Trophoblast cell (in vitro differentiated cells and primary cell): Measurements from ENCODE around the gene ETS1.

Source experiments
- DNase-seq, 2 donors: peaks; one replicate each; pipeline ENCODE4 v3.0.0-alpha.2; 2016
- H2AFZ ChIP-seq: 2 replicates; pipeline ENCODE4 v1.6.1; 2013; ENCODE audit warnings: low read length, moderate library complexity, mild to moderate bottlenecking; ENCODE audit not compliant: insufficient read depth, poor library complexity
- H2AK5ac ChIP-seq: 2 replicates; pipeline ENCODE4 v1.6.1; 2013; ENCODE audit warnings: mild to moderate bottlenecking, low read length
- H2BK120ac ChIP-seq: 2 replicates; pipeline ENCODE4 v1.6.1; 2013; ENCODE audit warnings: low read length, mild to moderate bottlenecking, moderate library complexity; ENCODE audit not compliant: insufficient read depth, poor library complexity
- H2BK12ac ChIP-seq: 2 replicates; pipeline ENCODE4 v1.6.1; 2013; ENCODE audit warnings: mild to moderate bottlenecking, low read length, moderate library complexity
- H2BK5ac ChIP-seq: 2 replicates; pipeline ENCODE4 v1.6.1; 2013; ENCODE audit warnings: low read length, low read depth, moderate library complexity, mild to moderate bottlenecking; ENCODE audit not compliant: poor library complexity
- H3K14ac ChIP-seq: 2 replicates; pipeline ENCODE4 v1.6.1; 2013; ENCODE audit warnings: mild to moderate bottlenecking, low read length
- H3K18ac ChIP-seq: 2 replicates; pipeline ENCODE4 v1.6.1; 2013; ENCODE audit warnings: mild to moderate bottlenecking, low read length
- H3K23ac ChIP-seq: 2 replicates; pipeline ENCODE4 v1.6.1; 2013; ENCODE audit warnings: low read length
- H3K27ac ChIP-seq: 2 replicates; pipeline ENCODE4 v1.5.1; 2013; ENCODE audit warnings: low read depth, mild to moderate bottlenecking, inconsistent platforms, low read length, moderate library complexity
- H3K27me3 ChIP-seq: 2 replicates; pipeline ENCODE4 v1.6.1; 2013; ENCODE audit warnings: inconsistent platforms, mild to moderate bottlenecking, low read length, moderate library complexity; ENCODE audit not compliant: insufficient read depth
- H3K36me3 ChIP-seq, 2 experiments: 1 replicate in 1 of 2; 2 replicates in 1 of 2; pipeline ENCODE4 v1.6.1; 2013; ENCODE audit warnings: low read length in 2 of 2, mild to moderate bottlenecking in 2 of 2, moderate library complexity in 1 of 2; ENCODE audit not compliant: insufficient read depth in 2 of 2, control insufficient read depth in 1 of 2
- H3K4ac ChIP-seq: 2 replicates; pipeline ENCODE4 v1.6.1; 2013; ENCODE audit warnings: low read depth, mild to moderate bottlenecking, low read length, moderate library complexity
- H3K4me1 ChIP-seq, 2 experiments: 1 replicate in 1 of 2; 2 replicates in 1 of 2; pipeline ENCODE4 v1.6.1; 2013; ENCODE audit warnings: low read length in 2 of 2, mild to moderate bottlenecking in 2 of 2, moderate library complexity in 1 of 2; ENCODE audit not compliant: insufficient read depth in 2 of 2, control insufficient read depth in 1 of 2
- H3K4me2 ChIP-seq: 2 replicates; pipeline ENCODE4 v1.6.1; 2013; ENCODE audit warnings: inconsistent platforms, mild to moderate bottlenecking, low read length, moderate library complexity
- H3K4me3 ChIP-seq: 2 replicates; pipeline ENCODE4 v1.5.1; 2013; ENCODE audit warnings: mild to moderate bottlenecking, low read depth, low read length, inconsistent platforms
- H3K79me1 ChIP-seq: one replicate; pipeline ENCODE4 v1.6.1; 2013; ENCODE audit warnings: low read length
- H3K79me2 ChIP-seq: 2 replicates; pipeline ENCODE4 v1.6.1; 2013; ENCODE audit warnings: low read length, mild to moderate bottlenecking; ENCODE audit not compliant: control insufficient read depth, insufficient read depth, poor library complexity
- H3K9ac ChIP-seq: 2 replicates; pipeline ENCODE4 v1.6.1; 2013; ENCODE audit warnings: mild to moderate bottlenecking, low read length
- H3K9me3 ChIP-seq: 2 replicates; pipeline ENCODE4 v1.6.1; 2013; ENCODE audit warnings: low read depth, mild to moderate bottlenecking, control low read depth, inconsistent platforms, low read length; ENCODE audit not compliant: insufficient read depth
- H4K12ac ChIP-seq: 2 replicates; pipeline ENCODE4 v1.6.1; 2013; ENCODE audit warnings: low read depth, mild to moderate bottlenecking, low read length, moderate library complexity
- H4K8ac ChIP-seq: 2 replicates; pipeline ENCODE4 v1.6.1; 2013; ENCODE audit warnings: low read depth, mild to moderate bottlenecking, low read length, moderate library complexity
- H4K91ac ChIP-seq: one replicate; pipeline ENCODE4 v1.6.1; 2013; ENCODE audit warnings: low read depth, mild to moderate bottlenecking, low read length, moderate library complexity
- WGBS: extraction: QIAGEN DNeasy Blood & Tissue Kit; methylation state at CpG from one replicate; pipeline ENCODE4 v1.1.7; 2013; ENCODE audit warnings: missing lambda C conversion rate; ENCODE audit not compliant: insufficient read length, insufficient coverage; ENCODE audit errors: extremely low coverage; 5-methylcytosine and 5-hydroxymethylcytosine counted together

The ETS1 gene

GRCh38 chr11:128598506-128599150, 11.3 kb upstream of the ETS1 start:
- H3K14ac ChIP-seq: no peak overlapping the region
- H3K79me1 ChIP-seq: no peaks in the 10 kb centered on the region
- H2BK5ac ChIP-seq: no peak overlapping the region
- no peaks in the 10 kb centered on the region for H3K36me3 ChIP-seq
- no peaks in the 10 kb centered on the region for H3K79me2 ChIP-seq
- no peak overlapping the region for H3K4ac ChIP-seq
- no peak overlapping the region for H2AK5ac ChIP-seq
- no peak overlapping the region for H4K8ac ChIP-seq
- H3K27me3 ChIP-seq: no peaks in the 10 kb centered on the region
- H2BK12ac ChIP-seq: no peak overlapping the region
- H3K4me1 ChIP-seq: peaks cover 0 to 2% of the 10 kb centered on the region in 2 experiments
- no CpG with 5 or more reads among the region's 1 CpG for WGBS
- H2BK120ac ChIP-seq: no peak overlapping the region
- H3K9ac ChIP-seq: no peak overlapping the region
- no peak overlapping the region for H4K12ac ChIP-seq
- H3K27ac ChIP-seq: no peak overlapping the region
- H3K23ac ChIP-seq: no peak overlapping the region
- H3K9me3 ChIP-seq: no peaks in the 10 kb centered on the region
- H3K18ac ChIP-seq: no peak overlapping the region
- no peak for DNase-seq
- H4K91ac ChIP-seq: no peak overlapping the region
- no peak overlapping the region for H3K4me2 ChIP-seq
- H3K4me3 ChIP-seq: no peak overlapping the region
- no peak overlapping the region for H2AFZ ChIP-seq

GRCh38 chr11:128598096-128598495, 10.7 kb upstream of the ETS1 start:
- Histone ChIP-seq H4K91ac (no peak overlapping the region), H3K23ac (no peak overlapping the region), H2BK120ac (no peak overlapping the region), H3K4me2 (no peak overlapping the region), H3K36me3 (no peaks in the 10 kb centered on the region), H4K12ac (no peak overlapping the region), H3K27me3 (no peaks in the 10 kb centered on the region), H3K9me3 (no peaks in the 10 kb centered on the region), H2BK5ac (no peak overlapping the region), H2AK5ac (no peak overlapping the region), H3K4me3 (no peak overlapping the region), H3K27ac (no peak overlapping the region), H3K79me2 (no peaks in the 10 kb centered on the region), H3K4ac (no peak overlapping the region), H4K8ac (no peak overlapping the region), H3K14ac (no peak overlapping the region), H3K18ac (no peak overlapping the region), H3K79me1 (no peaks in the 10 kb centered on the region), H3K9ac (no peak overlapping the region), H2BK12ac (no peak overlapping the region), H2AFZ (no peak overlapping the region), H3K4me1 (peaks cover 0 to 5% of the 10 kb centered on the region in 2 experiments)
- WGBS: no CpG with 5 or more reads among the region's 4 CpGs
- no peak for DNase-seq

DNA sequence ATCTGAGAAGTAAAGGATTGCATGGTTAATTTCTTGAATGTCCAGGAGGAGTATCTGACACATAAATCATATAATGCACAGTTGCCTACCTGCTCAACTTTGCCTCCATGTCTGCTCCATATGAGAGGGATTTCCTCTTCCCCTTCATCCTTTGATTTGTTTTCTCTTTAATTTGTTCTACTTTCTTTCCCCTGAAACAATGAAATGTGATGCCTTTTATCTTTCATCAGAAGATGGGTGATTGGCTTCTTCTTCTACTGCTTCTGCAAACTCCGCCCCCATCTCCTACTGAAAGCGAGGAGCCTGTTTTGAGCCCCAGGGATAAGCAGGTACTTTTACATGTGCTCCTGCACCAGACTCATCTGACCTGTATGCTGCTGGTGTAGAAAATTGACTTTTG, 9.9 kb upstream of the ETS1 start:
- no peak for DNase-seq
- no peaks in the 10 kb centered on the region for H3K36me3 ChIP-seq
- no peak overlapping the region for H2BK5ac ChIP-seq
- WGBS: no CpG with 5 or more reads among the region's 2 CpGs
- H2AFZ ChIP-seq: no peak overlapping the region
- no peak overlapping the region for H3K23ac ChIP-seq
- H4K91ac ChIP-seq: no peak overlapping the region
- H2BK120ac ChIP-seq: no peak overlapping the region
- H3K79me2 ChIP-seq: no peaks in the 10 kb centered on the region
- H3K4me1 ChIP-seq: peaks cover 0 to 5% of the 10 kb centered on the region in 2 experiments
- H3K4me3 ChIP-seq: no peak overlapping the region
- no peak overlapping the region for H3K9ac ChIP-seq
- H3K4me2 ChIP-seq: no peak overlapping the region
- H3K9me3 ChIP-seq: no peaks in the 10 kb centered on the region
- H3K18ac ChIP-seq: no peak overlapping the region
- no peak overlapping the region for H4K12ac ChIP-seq
- no peaks in the 10 kb centered on the region for H3K79me1 ChIP-seq
- no peak overlapping the region for H2AK5ac ChIP-seq
- H2BK12ac ChIP-seq: no peak overlapping the region
- no peak overlapping the region for H3K4ac ChIP-seq
- H3K14ac ChIP-seq: no peak overlapping the region
- no peak overlapping the region for H4K8ac ChIP-seq
- H3K27me3 ChIP-seq: no peaks in the 10 kb centered on the region
- H3K27ac ChIP-seq: no peak overlapping the region

- no peak for DNase-seq
- H3K4me2 ChIP-seq: no peak overlapping the region
- H2BK12ac ChIP-seq: peak overlapping the region; percentile 70
- H3K4ac ChIP-seq: no peak overlapping the region
- H2AK5ac ChIP-seq: no peak overlapping the region
- H2BK5ac ChIP-seq: no peak overlapping the region
- no peaks in the 10 kb centered on the region for H3K79me2 ChIP-seq
- H3K18ac ChIP-seq: no peak overlapping the region
- H4K12ac ChIP-seq: no peak overlapping the region
- H3K4me3 ChIP-seq: no peak overlapping the region
- no peaks in the 10 kb centered on the region for H3K9me3 ChIP-seq
- H3K79me1 ChIP-seq: no peaks in the 10 kb centered on the region
- no peak overlapping the region for H2AFZ ChIP-seq
- H3K27me3 ChIP-seq: no peaks in the 10 kb centered on the region
- H3K9ac ChIP-seq: no peak overlapping the region
- no peak overlapping the region for H3K14ac ChIP-seq
- no peaks in the 10 kb centered on the region for H3K36me3 ChIP-seq
- H2BK120ac ChIP-seq: no peak overlapping the region
- no CpG with 5 or more reads among the region's 2 CpGs for WGBS
- H3K4me1 ChIP-seq: peaks cover 0 to 5% of the 10 kb centered on the region in 2 experiments
- no peak overlapping the region for H4K8ac ChIP-seq
- no peak overlapping the region for H4K91ac ChIP-seq
- no peak overlapping the region for H3K27ac ChIP-seq
- no peak overlapping the region for H3K23ac ChIP-seq
Measured at GRCh38 chr11:128596250-128596649, 8.9 kb upstream of the ETS1 start.
